ENCODE results near the gene SERPINA5.

DNA sequence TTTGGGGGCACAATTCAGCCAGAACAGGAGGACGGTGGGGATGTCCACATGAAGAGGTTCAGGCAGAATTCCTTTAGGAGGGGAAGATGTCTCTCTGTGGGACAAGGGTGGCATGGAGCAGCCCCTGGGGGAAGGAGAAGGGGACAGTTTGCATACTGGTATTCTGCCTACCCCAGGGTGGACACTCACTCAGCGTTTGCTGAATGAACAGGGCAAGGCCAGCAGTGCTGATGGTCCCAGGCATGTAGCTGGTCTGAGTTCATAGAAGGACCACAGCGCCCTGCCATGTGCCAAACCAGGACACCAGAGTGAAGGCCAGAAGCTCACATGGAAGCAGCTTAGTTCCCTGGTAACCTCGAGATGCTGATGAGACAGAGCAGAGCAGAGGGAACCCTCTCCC is 5.4 kb downstream of the SERPINA5 start:
- TF ChIP-seq CTCF (tag by site-specific recombination; IDR thresholded peaks at IDR 0.05) (no peak), KLF9 (tag by site-specific recombination; IDR thresholded peaks at IDR 0.05; ENCODE audit: low read depth) (no peak), PRDM1 (tag by site-specific recombination; IDR thresholded peaks at IDR 0.05) (no peak), MEIS1 (CRISPR knock-in tag; IDR thresholded peaks at IDR 0.05; ENCODE audit: borderline replicate concordance) (no peak), KLF7 (tag by site-specific recombination; IDR thresholded peaks at IDR 0.05; ENCODE audit: borderline replicate concordance) (no peak), ZFP37 (tag by site-specific recombination; IDR thresholded peaks at IDR 0.05) (no peak), SETDB1 (IDR thresholded peaks at IDR 0.05; ENCODE audit: insufficient read length, low read length) (no peak), ZNF747 (tag by site-specific recombination; IDR thresholded peaks at IDR 0.05) (no peak), ZNF274 (IDR thresholded peaks at IDR 0.05; ENCODE audit: low read length) (no peak), ZNF274 (tag by site-specific recombination; IDR thresholded peaks at IDR 0.05; ENCODE audit: borderline replicate concordance) (no peak), ZNF335 (tag by site-specific recombination; conservative IDR thresholded peaks at IDR 0.05) (no peak), ZNF350 (tag by site-specific recombination; IDR thresholded peaks at IDR 0.05) (no peak), ZNF677 (tag by site-specific recombination; IDR thresholded peaks at IDR 0.05) (no peak)
- TF ChIP-seq, protein P1, sequence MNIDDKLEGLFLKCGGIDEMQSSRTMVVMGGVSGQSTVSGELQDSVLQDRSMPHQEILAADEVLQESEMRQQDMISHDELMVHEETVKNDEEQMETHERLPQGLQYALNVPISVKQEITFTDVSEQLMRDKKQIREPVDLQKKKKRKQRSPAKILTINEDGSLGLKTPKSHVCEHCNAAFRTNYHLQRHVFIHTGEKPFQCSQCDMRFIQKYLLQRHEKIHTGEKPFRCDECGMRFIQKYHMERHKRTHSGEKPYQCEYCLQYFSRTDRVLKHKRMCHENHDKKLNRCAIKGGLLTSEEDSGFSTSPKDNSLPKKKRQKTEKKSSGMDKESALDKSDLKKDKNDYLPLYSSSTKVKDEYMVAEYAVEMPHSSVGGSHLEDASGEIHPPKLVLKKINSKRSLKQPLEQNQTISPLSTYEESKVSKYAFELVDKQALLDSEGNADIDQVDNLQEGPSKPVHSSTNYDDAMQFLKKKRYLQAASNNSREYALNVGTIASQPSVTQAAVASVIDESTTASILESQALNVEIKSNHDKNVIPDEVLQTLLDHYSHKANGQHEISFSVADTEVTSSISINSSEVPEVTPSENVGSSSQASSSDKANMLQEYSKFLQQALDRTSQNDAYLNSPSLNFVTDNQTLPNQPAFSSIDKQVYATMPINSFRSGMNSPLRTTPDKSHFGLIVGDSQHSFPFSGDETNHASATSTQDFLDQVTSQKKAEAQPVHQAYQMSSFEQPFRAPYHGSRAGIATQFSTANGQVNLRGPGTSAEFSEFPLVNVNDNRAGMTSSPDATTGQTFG (tag by site-specific recombination; IDR thresholded peaks at IDR 0.05; ENCODE audit: borderline replicate concordance), result no peak
- TF ChIP-seq, protein P2, sequence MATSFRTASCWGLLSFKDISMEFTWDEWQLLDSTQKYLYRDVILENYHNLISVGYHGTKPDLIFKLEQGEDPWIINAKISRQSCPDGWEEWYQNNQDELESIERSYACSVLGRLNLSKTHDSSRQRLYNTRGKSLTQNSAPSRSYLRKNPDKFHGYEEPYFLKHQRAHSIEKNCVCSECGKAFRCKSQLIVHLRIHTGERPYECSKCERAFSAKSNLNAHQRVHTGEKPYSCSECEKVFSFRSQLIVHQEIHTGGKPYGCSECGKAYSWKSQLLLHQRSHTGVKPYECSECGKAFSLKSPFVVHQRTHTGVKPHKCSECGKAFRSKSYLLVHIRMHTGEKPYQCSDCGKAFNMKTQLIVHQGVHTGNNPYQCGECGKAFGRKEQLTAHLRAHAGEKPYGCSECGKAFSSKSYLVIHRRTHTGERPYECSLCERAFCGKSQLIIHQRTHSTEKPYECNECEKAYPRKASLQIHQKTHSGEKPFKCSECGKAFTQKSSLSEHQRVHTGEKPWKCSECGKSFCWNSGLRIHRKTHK (tag by site-specific recombination; IDR thresholded peaks at IDR 0.05), result no peak

All from HEK293 (cell line).